ENCODE data around the gene CIDEB.

GRCh38 chr14:24325041-24325530, 17.3 kb upstream of the CIDEB start:
- no peak for TF ChIP-seq POLR2AphosphoS5 (IDR thresholded peaks at IDR 0.05; ENCODE audit: low read depth, low read length)
- no peak for TF ChIP-seq CTCF (IDR thresholded peaks at IDR 0.05; ENCODE audit: control extremely low read depth in 1 of 3, insufficient read depth in 1 of 3, low read depth in 1 of 3, low read length in 3 of 3)
- TF ChIP-seq POLR2A (IDR thresholded peaks at IDR 0.05; ENCODE audit: control extremely low read depth in 1 of 2, low read depth in 2 of 2, low read length in 2 of 2) = no peak
- no peak for TF ChIP-seq BRCA1 (IDR thresholded peaks at IDR 0.05; ENCODE audit: low read depth, low read length)
- no peak for TF ChIP-seq EZH2 (IDR thresholded peaks at IDR 0.05; ENCODE audit: low read depth, low read length, severe bottlenecking)
- no peak for TF ChIP-seq SIX5 (IDR thresholded peaks at IDR 0.05; ENCODE audit: low read depth, low read length)
- TF ChIP-seq GTF2F1 (IDR thresholded peaks at IDR 0.05; ENCODE audit: borderline replicate concordance, low read depth, low read length) = no peak
- TF ChIP-seq JUND (IDR thresholded peaks at IDR 0.05; ENCODE audit: low read length) = no peak
- TF ChIP-seq CBX5 (IDR thresholded peaks at IDR 0.05; ENCODE audit: low read depth, low read length) = no peak
- no peak for TF ChIP-seq TBP (IDR thresholded peaks at IDR 0.05; ENCODE audit: low read depth, low read length)
- TF ChIP-seq, protein P1, sequence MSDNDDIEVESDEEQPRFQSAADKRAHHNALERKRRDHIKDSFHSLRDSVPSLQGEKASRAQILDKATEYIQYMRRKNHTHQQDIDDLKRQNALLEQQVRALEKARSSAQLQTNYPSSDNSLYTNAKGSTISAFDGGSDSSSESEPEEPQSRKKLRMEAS (IDR thresholded peaks at IDR 0.05) = no peak
- TF ChIP-seq TAF1 (IDR thresholded peaks at IDR 0.05; ENCODE audit: low read depth, low read length) = no peak
